Lung (tissue), 12 donors: ENCODE results near the gene DHRSX. TPM values are rescaled to one million over a fixed set of nuclear protein-coding genes. Genes with fewer than 3 reads are reported as not detected.

ENCODE experiments used
- ATAC-seq: fragments of 200-7000 bp; cut with Tn5 transposase; one replicate; pipeline ENCODE4 v1.9.1; 2020; ENCODE audit warnings: moderate number of reproducible peaks; ENCODE audit not compliant: insufficient read depth, low FRiP score
- DNase-seq, 3 donors: peaks; one replicate each; pipeline ENCODE4 v3.0.0-alpha.2; 2013 to 2017
- H3K27ac ChIP-seq, 2 donors: one replicate each; pipeline ENCODE4 v1.5.1; 2013; ENCODE audit warnings: mild to moderate bottlenecking in 2 of 2, moderate library complexity in 2 of 2, control low read depth in 1 of 2, inconsistent platforms in 1 of 2, low read depth in 1 of 2, low read length in 1 of 2
- H3K27me3 ChIP-seq, 3 donors: one replicate each; pipeline ENCODE4 v1.5.1; 2013; ENCODE audit warnings: low read length in 2 of 3; ENCODE audit not compliant: control insufficient read depth in 3 of 3, insufficient read depth in 3 of 3
- H3K36me3 ChIP-seq, 4 donors: one replicate each; pipeline ENCODE4 v1.5.1; 2013; ENCODE audit warnings: low read length in 4 of 4, mild to moderate bottlenecking in 1 of 4, moderate library complexity in 1 of 4; ENCODE audit not compliant: control insufficient read depth in 4 of 4, insufficient read depth in 4 of 4
- H3K4me1 ChIP-seq, 5 donors: one replicate each; pipeline ENCODE4 v1.5.1; 2013; ENCODE audit warnings: low read length in 5 of 5, mild to moderate bottlenecking in 2 of 5, moderate library complexity in 1 of 5; ENCODE audit not compliant: control insufficient read depth in 5 of 5, insufficient read depth in 5 of 5
- H3K4me3 ChIP-seq: one replicate; pipeline ENCODE4 v1.5.1; 2013; ENCODE audit warnings: mild to moderate bottlenecking, control low read depth, moderate library complexity
- H3K9ac ChIP-seq, 2 donors: one replicate each; pipeline ENCODE4 v1.5.1; 2013; ENCODE audit warnings: low read length in 2 of 2, control low read depth in 1 of 2; ENCODE audit not compliant: insufficient read depth in 1 of 2
- H3K9me3 ChIP-seq, 4 donors: one replicate each; pipeline ENCODE4 v1.5.1; 2013; ENCODE audit warnings: low read length in 3 of 4, mild to moderate bottlenecking in 1 of 4, moderate library complexity in 1 of 4; ENCODE audit not compliant: control insufficient read depth in 4 of 4, insufficient read depth in 3 of 4
- whole genome bisulfite sequencing, 2 donors: extraction: QIAGEN DNeasy Blood & Tissue Kit; methylation state at CpG; one replicate each; pipeline ENCODE4 v1.1.7; 2013; 5-methylcytosine and 5-hydroxymethylcytosine counted together
- polyA plus RNA-seq, 2 donors: library from polyadenylated mRNA; stranded (reverse); fragments of 200-250 nt; gene quantifications; one replicate each; pipeline ENCODE4 v1.2.1, GENCODE V29; 2013
- total RNA-seq, 2 donors: library from RNA; depleted of rRNA in 1 of 2; stranded (reverse); fragments of >200 nt in 1 of 2; gene quantifications; one replicate each; pipeline ENCODE4 v1.2.1, GENCODE V29; 2014 to 2021
- TF ChIP-seq, protein P1 (sequence below): IDR thresholded peaks from 2 replicates; pipeline ENCODE4 v1.5.1; 2012; ENCODE audit warnings: mild to moderate bottlenecking; ENCODE audit errors: control extremely low read depth, extremely low read depth
- donor health status: control.
- donor health status: control.
- donor health status: Bipolar disorder and iron deficiency.
- donor health status: healthy.
- donor health status: DM: yes; HTN: yes; CAD: no.

DHRSX gene
- total and polyA plus RNA-seq, 4 donors: 7.0 to 26.3 (median 18.9) TPM

GRCh38 chrX:2489446-2490445, 11.0 kb downstream of the DHRSX start:
- no peak overlapping the region for H3K4me3 ChIP-seq
- TF ChIP-seq, protein P1, sequence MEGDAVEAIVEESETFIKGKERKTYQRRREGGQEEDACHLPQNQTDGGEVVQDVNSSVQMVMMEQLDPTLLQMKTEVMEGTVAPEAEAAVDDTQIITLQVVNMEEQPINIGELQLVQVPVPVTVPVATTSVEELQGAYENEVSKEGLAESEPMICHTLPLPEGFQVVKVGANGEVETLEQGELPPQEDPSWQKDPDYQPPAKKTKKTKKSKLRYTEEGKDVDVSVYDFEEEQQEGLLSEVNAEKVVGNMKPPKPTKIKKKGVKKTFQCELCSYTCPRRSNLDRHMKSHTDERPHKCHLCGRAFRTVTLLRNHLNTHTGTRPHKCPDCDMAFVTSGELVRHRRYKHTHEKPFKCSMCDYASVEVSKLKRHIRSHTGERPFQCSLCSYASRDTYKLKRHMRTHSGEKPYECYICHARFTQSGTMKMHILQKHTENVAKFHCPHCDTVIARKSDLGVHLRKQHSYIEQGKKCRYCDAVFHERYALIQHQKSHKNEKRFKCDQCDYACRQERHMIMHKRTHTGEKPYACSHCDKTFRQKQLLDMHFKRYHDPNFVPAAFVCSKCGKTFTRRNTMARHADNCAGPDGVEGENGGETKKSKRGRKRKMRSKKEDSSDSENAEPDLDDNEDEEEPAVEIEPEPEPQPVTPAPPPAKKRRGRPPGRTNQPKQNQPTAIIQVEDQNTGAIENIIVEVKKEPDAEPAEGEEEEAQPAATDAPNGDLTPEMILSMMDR: no peak
- H3K27me3 ChIP-seq: no peaks in the 10 kb centered on the region
- H3K27ac ChIP-seq: no peak overlapping the region
- DNase-seq (no peak), ATAC-seq (no peak)
- peaks cover 0 to 13% (median 5%) of the 10 kb centered on the region in 5 donors for H3K4me1 ChIP-seq
- H3K9ac ChIP-seq: no peak overlapping the region
- H3K36me3 ChIP-seq: peaks cover 0 to 50% (median 25%) of the 10 kb centered on the region in 4 donors
- WGBS, 2 donors: 97 to 99% methylated on average over 65 of the region's 65 CpGs
- peaks cover 0 to 1% (median 0%) of the 10 kb centered on the region in 4 donors for H3K9me3 ChIP-seq

GRCh38 chrX:2488621-2489285, 12.0 kb downstream of the DHRSX start:
- ATAC-seq (no peak), DNase-seq (no peak)
- Histone ChIP-seq H3K4me1 (peaks cover 0 to 17% (median 15%) of the 10 kb centered on the region in 5 donors), H3K4me3 (no peak overlapping the region), H3K27me3 (no peaks in the 10 kb centered on the region), H3K36me3 (peaks cover 0 to 51% (median 25%) of the 10 kb centered on the region in 4 donors), H3K9me3 (peaks cover 0 to 1% (median 0%) of the 10 kb centered on the region in 4 donors), H3K9ac (no peak overlapping the region), H3K27ac (no peak overlapping the region)
- TF ChIP-seq, protein P1: no peak
- 98% methylated on average over 50 of the region's 50 CpGs for WGBS, 2 donors

- no peak for ATAC-seq
- 89 to 92% methylated on average over 16 of the region's 16 CpGs for WGBS, 2 donors
- no peak overlapping the region for H3K4me3 ChIP-seq
- TF ChIP-seq, protein P1: no peak
- H3K27me3 ChIP-seq: no peaks in the 10 kb centered on the region
- H3K27ac ChIP-seq: no peak overlapping the region
- H3K9me3 ChIP-seq: peaks cover 0 to 1% (median 0%) of the 10 kb centered on the region in 4 donors
- peaks cover 0 to 20% (median 12%) of the 10 kb centered on the region in 5 donors for H3K4me1 ChIP-seq
- DNase-seq: no peak
- H3K9ac ChIP-seq: no peak overlapping the region
- H3K36me3 ChIP-seq: peaks cover 0 to 49% (median 25%) of the 10 kb centered on the region in 4 donors
Measured at GRCh38 chrX:2487366-2487765, 13.4 kb downstream of the DHRSX start.
